Stimulated activated CD4-positive, alpha-beta T cell treated with anti-CD3 and anti-CD28 coated beads, TNF-alpha, amount 100 ng/mL, for 1 hour (primary cell): Measurements from ENCODE around the gene SLC25A12.
"Not testable (repeated sequence)": the region's sequence is repeated elsewhere in the genome, so short reads cannot be mapped to it uniquely, and the experiment has no call there.

Experiments used
- DNase-seq, 3 donors: peaks; one replicate each; pipeline ENCODE4 v3.0.0-alpha.2; 2020; ENCODE audit warnings: low read depth in 3 of 3, low spot score in 1 of 3

SLC25A12 gene, protein sequence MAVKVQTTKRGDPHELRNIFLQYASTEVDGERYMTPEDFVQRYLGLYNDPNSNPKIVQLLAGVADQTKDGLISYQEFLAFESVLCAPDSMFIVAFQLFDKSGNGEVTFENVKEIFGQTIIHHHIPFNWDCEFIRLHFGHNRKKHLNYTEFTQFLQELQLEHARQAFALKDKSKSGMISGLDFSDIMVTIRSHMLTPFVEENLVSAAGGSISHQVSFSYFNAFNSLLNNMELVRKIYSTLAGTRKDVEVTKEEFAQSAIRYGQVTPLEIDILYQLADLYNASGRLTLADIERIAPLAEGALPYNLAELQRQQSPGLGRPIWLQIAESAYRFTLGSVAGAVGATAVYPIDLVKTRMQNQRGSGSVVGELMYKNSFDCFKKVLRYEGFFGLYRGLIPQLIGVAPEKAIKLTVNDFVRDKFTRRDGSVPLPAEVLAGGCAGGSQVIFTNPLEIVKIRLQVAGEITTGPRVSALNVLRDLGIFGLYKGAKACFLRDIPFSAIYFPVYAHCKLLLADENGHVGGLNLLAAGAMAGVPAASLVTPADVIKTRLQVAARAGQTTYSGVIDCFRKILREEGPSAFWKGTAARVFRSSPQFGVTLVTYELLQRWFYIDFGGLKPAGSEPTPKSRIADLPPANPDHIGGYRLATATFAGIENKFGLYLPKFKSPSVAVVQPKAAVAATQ

DNA sequence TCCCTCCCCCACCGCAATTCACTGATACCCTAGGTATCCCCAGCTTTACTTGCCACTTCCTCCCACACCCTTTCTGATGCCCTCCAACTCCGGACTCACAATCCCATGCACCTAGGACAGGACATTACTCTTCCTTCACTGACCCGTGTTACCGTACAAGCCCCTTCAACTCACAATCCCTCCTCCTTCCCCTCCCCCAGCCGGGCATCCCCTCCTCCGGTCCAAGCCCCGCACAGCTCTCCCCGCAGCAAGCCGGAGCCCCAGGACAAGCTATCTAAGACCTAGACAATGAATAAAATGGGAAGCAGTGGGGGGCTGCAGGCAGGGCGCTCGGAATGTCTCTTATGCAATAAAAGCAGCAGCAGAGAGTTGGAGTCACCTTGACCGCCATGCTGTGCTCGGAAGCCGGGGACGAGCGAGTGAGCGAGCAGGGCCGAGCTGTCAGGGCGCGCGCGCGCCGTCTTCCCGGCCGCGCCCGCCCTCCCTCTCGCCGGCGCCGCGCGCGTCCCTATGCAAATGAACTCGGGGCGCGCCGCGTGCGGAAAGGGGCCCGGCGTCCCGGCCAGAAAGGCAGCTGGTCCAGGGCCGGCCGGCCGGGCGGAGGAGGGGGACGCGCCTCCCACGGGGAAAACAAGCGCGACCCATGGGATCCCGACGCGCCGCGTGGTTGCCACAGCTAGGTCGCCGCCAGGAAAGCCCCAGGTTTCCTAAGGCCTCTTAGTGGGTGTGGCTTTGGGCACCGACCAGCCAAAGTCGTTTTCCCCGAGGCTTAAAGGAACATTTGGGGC is at the start of gene SLC25A12:
SLC25A12 (minus strand) TSS at position 421 of the 788 bp plus-strand sequence; CDS start at position 391, 30 bp downstream.
- peak; percentile 17 to 57 (median 29) for DNase-seq

DNA sequence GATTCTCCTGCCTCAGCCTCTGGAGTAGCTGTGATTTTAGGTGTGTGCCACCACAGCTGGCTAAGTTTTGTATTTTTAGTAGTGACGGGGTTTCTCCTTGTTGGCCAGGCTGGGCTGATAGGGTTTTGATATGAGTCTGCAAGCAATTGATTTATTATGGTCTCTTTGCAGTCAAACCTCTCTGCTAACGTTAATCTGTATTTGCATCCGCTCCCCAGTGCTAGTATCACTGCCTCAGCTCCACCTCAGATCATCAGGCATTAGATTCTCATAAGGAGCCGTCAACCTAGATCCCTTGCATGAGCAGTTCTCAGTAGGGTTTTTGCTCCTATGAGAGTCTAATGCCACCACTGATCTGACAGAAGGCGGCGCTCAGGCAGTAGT is 47.3 kb upstream of the SLC25A12 start:
- DNase-seq: no peak

DNA sequence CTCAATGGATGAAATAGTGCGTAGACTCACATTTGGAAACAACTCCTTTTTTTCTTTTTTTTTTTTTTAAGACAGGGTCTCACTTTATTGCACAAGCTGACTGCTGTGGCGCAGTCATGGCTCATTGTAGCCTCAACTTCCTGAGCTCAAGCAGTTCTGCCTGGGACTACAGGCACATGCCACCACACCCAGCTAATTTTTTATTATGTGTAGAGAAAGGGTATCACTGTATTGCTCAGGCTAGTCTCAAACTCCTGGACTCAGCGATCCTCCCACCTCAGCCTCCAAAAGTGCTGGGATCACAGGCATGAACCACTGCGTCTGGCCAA is 45.7 kb upstream of the SLC25A12 start:
- no peak for DNase-seq

DNA sequence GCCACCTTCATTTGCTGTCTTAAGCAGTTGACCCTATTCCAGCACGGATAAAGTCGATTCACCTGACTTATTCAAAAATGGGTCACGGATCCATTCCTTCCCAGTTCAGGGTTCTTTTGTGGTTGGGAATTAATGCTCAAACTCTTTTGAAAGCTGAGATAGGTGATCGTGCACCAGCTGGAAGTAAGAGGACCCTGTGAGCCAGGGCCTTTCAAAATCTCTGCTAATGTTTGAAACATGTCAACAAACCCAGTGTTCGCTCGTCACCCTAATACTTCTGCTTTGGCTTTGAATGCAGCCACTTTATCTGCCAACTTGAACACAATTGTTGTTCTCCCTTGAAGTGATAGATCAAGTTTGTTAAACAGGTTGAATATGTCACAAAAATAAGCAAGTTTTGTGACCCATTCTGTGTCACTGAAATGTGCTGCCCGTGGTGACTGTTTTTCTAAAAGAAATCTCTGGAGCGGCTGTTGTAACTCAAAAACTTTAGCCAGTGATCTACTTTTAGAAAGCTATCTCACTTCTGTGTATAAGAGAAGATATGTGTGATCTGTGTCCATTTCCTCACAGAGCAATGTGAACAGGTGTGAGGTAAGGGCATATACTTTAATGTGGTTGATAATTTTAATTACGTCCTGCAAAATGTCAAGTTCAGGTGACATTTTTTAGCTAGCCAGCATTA is 45.2 kb upstream of the SLC25A12 start:
- no peak for DNase-seq

DNA sequence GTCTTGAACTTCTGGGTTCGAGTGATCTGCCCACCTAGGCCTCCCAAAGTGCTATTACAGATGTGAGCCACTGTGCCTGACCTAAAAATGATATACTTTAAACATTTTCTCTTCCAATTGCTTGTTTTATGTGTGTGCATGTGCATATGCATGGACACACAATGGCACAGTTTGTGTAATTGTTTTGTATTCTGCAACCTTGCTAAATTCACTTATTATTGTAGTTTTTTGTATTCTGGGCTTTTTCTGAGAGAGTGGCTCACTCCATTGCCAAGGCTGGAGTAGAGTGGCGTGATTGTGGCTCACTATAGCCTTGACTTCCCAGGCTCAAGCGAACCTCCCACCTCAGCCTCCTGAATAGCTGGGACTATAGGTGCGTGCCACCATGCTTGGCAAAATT is 36.3 kb upstream of the SLC25A12 start:
- no peak for DNase-seq

DNA sequence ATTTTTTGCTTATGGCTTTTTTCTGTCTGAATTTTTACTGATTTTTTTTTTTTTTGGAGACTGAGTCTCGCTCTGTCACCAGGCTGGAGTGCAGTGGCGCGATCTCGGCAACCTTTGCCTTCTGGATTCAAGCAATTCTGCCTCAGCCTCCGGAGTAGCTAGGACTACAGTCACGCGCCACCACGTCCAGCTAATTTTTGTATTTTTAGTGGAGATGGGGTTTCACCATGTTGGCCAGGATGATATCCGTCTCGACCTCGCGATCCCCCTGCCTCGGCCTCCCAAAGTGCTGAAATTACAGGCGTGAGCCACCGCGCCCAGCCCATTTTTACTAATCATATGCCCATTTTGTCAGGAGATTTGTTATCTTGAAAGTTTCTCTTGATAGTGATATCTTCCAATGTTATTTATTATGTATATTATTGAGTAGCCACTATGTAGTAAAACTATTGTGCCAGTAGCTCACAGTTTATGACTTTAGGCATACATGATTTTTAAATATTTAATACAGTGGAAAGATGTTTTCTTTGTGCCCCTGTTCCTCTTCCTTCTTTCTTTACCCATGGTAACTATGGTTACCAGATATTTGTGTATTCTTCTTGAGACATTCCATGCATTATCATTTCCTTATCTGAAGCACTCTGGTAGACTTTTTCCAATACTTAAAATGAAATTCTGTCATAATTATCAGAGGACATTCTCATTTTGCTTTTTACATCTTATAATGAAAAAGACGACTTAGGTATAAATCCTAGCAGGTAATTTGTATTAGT is 30.3 kb upstream of the SLC25A12 start:
- DNase-seq: no peak

DNA sequence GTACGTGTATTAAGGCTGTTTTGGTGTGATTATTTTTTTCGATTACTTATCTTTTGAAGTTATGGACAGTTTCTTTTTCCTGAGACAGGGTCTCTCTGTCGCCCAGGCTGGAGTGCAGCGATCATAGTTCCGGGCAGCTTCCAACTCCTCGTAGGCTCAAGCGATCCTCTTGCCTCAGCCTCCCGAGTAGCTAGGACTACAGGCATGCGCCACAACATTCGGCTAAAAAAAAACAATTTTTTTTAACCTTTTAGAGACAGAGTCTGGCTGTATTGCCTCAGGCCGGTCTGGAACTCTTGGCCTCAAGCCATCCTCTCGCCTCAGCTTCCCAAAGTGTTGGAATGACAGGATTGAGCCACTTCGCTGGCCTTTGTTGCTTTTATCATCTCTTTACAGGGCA is 29.2 kb upstream of the SLC25A12 start:
- DNase-seq: no peak

DNA sequence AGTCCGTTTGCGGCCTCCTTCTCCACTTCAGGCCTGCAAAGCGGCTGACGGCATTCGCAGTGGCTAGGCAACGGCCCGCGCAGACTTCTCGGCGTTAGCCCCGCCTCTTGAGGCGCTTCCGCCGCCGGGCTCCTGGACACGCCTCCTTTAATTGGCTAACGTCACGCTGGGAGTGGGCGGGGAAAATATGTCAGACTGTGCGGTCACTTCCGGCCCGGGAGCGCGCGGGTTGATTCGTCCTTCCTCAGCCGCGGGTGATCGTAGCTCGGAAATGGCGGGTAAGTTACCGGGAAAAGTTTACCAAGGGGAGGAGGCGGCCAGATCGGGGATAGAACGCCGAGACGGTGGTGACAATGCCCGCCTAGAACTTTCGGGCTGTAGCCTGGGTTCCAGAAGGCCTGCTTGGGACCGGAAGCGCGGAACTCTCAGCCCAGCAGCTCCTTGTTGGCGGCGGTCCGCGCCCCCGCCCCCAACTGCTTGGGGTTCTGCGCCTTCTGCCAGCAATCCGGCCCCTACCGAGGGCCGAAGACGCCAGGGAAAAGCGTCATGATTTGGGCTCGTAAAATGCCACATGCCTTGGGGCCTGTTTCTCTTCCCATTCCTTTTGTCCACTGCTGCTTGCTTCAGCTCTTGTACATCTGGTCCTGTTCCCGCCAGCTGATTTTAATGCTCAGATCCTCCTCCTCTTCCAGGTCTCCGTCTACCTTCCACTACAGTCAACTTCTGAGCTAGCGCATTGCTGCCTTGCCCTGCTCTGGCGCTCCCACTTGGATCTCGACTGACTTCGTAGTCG is 28.4 kb upstream of the SLC25A12 start, which contains the start of gene HAT1:
HAT1 (plus strand) TSS at position 232 of the 793 bp plus-strand sequence; CDS start at position 272, 40 bp downstream.
- peak; percentile 92 to 97 (median 94) for DNase-seq

DNA sequence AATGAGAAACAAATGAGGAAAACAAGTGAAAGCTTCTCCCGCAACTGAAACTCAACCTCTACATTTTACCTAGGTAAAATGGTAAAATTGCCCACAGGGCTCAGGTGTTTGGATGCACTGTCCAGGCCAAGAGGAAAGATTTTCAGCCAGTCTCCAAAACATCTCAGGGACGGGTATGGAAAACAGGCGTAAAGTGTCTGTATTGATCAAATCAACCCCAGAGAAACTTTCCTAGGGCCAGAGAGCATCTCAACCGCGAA is 27.9 kb upstream of the SLC25A12 start:
- no peak for DNase-seq

DNA sequence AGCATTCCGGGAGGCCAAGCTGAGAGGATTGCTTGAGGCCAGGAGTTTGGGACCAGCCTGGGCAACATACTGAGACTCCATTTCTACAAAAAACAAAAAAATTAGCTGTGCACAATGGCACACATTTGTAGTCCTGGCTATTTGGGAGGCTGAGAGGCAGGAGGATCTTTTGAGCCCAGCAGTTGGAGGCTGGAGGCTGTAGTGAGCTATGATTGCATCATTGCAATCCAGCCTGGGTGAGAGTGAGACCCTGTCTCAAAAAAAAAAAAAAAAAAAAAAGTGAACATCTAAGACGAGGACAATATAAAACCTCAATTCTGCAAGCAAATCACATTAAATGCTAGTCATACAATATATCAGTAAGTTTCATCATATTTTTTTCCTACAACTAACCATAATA is 25.4 kb upstream of the SLC25A12 start:
- DNase-seq: no peak

DNA sequence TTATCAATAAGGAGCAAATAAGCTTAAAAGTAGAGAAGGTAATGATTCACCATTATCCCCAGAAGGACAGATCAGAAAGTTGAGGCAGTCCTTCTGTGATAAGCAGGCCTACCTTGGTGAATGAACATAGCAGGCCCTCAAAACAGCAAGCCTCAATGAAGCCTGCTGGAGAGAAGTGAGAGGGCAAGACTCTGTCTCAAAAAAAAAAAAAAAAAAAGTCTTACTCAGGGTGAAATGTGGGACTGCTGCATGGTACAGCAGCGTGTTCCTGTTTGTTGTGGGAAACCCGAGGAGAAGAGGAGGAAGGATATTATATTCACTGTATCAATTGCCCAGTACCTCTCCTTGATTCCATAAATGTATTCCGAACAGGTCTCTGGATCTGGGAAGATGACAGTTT is 19.5 kb upstream of the SLC25A12 start:
- no peak for DNase-seq

DNA sequence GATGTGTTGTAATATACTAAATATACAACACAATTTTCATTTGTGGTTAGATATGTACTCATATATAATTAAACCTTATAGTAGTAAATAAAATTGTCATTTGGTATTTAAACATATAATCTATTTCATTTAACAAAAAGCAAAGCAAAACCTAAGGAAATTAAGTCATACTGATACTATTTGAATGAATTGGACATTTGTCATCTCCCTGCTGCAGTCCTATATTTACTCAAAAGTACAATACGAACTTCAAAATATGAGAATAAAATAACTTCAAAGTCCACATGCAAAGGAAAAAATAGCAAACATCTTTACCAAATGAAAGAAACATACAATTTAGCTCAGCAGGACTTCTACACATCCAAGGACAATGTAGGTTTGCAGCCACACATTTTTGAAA is 16.4 kb upstream of the SLC25A12 start:
- DNase-seq: no peak

DNA sequence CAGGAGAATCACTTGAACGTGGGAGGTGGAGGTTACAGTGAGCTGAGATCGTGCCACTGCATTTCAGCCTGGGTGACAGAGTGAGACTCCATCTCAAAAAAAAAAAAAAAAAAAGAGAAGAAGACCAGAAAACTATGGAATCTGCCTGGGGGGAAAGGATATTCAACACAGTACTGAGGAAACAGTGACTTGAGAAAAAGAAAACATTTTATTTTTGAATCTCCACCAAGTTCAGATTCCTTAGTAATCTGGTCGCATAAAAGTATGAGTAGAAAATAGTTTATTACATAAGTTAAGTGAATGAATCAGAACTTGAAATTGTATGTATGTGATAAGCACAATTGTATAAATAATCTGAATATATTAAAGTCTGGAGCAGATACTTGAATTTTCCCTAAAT is 15.2 kb upstream of the SLC25A12 start:
- DNase-seq: no peak

DNA sequence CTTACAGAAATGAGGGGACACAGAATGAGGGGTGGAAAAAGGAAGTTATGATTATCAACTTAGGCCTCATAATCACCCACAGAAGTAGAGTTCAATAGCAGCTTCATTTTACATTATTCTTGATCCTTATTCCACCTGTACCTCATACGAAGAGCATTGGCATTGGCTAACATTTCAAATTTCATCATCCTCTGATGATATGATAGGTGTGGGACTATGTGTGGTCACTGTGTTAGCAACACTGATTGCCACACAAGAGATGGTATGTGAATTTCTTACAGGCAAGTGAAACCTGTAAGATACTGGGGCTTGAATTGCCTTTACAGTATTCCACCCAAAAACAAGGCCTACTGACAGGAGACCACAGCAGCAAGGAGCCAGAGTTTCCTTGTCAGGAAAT is 14.2 kb upstream of the SLC25A12 start:
- no peak for DNase-seq

DNA sequence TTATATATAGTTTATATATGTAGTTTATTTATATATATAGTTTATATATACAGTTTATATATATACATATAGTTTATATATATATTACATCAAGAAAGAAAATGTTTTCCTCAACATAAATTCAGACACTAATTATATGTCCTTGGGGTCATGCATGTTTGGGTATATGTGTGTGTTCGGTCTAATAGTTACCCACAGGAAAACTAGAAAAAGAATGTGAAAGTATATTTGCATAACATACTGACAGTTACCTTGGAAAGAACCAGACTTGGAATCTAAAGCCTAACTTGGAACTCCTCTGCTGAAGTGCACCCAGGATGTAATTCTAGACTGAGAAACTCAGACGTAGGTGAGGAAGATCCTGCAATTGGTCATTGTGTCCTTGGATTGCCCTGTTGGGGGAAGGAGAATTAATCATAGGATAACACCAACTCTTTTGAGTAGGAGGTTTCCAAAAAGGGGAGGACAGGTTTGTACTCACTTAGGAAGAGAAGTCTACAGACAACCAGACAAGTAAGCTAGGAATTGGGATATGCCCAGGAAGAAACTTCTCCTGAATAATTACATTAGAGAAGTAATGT is 8.9 kb upstream of the SLC25A12 start:
- DNase-seq: no peak

DNA sequence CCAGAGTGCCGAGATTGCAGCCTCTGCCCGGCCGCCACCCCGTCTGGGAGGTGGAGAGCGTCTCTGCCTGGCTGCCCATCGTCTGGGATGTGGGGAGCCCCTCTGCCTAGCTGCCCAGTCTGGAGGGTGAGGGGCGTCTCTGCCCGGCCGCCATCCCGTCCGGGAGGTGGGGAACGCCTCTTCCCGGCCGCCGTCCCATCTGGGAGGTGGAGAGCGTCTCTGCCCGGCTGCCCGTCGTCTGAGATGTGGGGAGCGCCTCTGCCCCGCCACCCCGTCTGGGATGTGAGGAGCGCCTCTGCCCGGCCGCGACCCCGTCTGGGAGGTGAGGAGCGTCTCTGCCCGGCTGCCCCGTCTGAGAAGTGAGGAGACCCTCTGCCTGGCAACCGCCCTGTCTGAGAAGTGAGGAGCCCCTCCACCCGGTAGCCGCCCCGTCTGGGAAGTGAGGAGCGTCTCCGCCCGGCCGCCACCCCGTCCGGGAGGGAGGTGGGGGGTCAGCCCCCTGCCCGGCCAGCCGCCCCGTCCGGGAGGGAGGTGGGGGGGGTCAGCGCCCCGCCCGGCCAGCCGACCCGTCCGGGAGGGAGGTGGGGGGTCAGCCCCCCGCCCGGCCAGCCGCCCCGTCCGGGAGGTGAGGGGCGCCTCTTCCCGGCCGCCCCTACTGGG is 5.7 kb upstream of the SLC25A12 start:
- not testable (repeated sequence) for DNase-seq

DNA sequence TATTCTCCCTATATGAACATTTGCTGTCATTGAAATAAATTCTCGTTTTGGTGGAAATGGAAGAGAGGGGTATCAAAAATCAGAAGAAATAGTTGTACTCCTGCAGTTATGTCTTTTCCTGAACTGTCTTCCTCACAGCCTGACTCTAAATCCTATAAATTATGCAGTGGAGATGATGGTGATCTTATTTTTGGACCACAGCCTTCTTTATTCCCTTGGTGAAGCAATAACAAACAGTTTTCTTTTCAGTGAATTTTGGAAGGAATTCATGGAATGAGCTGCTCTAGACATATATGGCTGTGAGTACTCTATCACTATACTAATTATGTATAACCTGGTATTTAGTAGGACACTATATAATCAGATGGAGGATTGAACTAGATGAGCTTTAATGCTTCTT is 1.7 kb upstream of the SLC25A12 start:
- no peak for DNase-seq

DNA sequence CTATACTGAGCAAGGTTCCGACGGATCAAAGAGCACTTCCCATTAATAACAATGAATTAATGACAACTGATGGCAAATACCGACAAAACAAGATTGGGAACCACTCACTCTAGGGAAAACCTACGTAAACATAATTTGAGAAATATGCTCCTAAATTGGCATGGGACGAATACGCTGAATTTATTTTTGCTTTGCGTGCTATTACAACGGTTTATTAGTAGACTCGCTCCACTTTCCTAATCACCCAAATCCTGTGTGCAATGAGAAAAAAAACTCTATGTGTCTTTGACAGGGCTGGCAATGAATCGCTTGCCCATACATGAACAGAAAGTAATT is 536 bp upstream of the SLC25A12 start:
- no peak for DNase-seq

DNA sequence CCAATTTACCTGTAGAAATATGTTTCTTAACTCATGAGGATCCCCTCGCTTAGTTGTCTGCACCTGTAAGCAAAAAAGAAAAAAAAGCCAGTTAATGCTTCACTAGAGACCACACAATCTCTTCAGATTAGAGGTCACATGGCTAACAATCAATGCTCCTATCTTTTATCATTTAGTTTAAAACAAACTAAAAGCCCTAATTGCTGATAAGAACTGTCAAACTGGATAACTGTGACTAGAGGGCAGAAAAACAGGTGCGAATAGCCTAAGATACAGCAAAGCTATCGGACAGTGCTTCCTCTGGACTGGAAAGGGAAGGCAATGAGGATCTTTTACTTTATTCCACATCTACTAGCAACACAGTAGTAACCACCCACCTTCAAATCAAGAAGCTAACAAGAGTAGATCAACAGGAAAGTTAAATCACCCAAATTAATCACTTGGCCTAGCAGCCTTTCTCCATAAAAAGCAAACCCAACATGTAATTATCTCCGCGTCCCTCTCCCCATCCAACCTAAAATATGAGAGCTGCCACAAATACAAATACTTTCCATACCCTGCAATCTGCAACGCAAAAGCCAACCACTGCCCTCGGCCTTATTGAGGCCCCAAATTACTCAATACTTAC is 734 bp downstream of the SLC25A12 start:
- DNase-seq: no peak
